Natural killer cell (primary cell): Measurements from ENCODE around the gene ZNF724. TPM values are rescaled to one million over a fixed set of nuclear protein-coding genes. Genes with fewer than 3 reads are reported as not detected.
"Not testable (repeated sequence)": the region's sequence is repeated elsewhere in the genome, so short reads cannot be mapped to it uniquely, and the experiment has no call there.

Source experiments
- ATAC-seq, 3 donors: fragments of 150-1000 bp in 2 of 3; fragments of 200-7000 bp in 1 of 3; cut with Tn5 transposase; 1 replicate in 1 of 3; 2 replicates in 2 of 3; pipeline ENCODE4 v1.10.0; 2021; ENCODE audit warnings: mild to moderate bottlenecking in 2 of 3, moderate library complexity in 2 of 3
- DNase-seq, 2 donors: peaks; one replicate each; pipeline versions ENCODE4 v3.0.0 to v3.0.0-alpha.2; 2013 to 2021; ENCODE audit warnings: mixed read lengths in 1 of 2
- H3K27ac ChIP-seq: one replicate; pipeline ENCODE4 v1.5.1; 2013; ENCODE audit warnings: mild to moderate bottlenecking, low read length
- H3K27me3 ChIP-seq: one replicate; pipeline ENCODE4 v1.6.1; 2013; ENCODE audit warnings: low read length; ENCODE audit not compliant: control insufficient read depth, insufficient read depth
- H3K36me3 ChIP-seq: one replicate; pipeline ENCODE4 v1.6.1; 2013; ENCODE audit warnings: low read length; ENCODE audit not compliant: control insufficient read depth, insufficient read depth
- H3K4me1 ChIP-seq: one replicate; pipeline ENCODE4 v1.6.1; 2013; ENCODE audit warnings: low read length; ENCODE audit not compliant: control insufficient read depth, insufficient read depth
- H3K4me3 ChIP-seq: one replicate; pipeline ENCODE4 v1.5.1; 2013; ENCODE audit warnings: low read length
- H3K9me3 ChIP-seq: one replicate; pipeline ENCODE4 v1.6.1; 2013; ENCODE audit warnings: low read length; ENCODE audit not compliant: control insufficient read depth, insufficient read depth
- H3K27ac Mint-ChIP-seq, 2 donors: one replicate each; pipeline ENCODE4 v1.8.0; 2022; ENCODE audit warnings: mild to moderate bottlenecking in 2 of 2, mixed read lengths in 2 of 2, moderate library complexity in 1 of 2
- H3K27me3 Mint-ChIP-seq, 2 donors: one replicate each; pipeline ENCODE4 v1.8.0; 2022; ENCODE audit warnings: low read depth in 2 of 2, mixed read lengths in 2 of 2
- H3K36me3 Mint-ChIP-seq: one replicate; pipeline ENCODE4 v1.8.0; 2022; ENCODE audit warnings: mixed read lengths
- H3K4me1 Mint-ChIP-seq, 2 donors: one replicate each; pipeline ENCODE4 v1.8.0; 2022; ENCODE audit warnings: mixed read lengths in 2 of 2
- H3K4me3 Mint-ChIP-seq: one replicate; pipeline ENCODE4 v1.8.0; 2022; ENCODE audit warnings: mild to moderate bottlenecking, moderate library complexity, mixed read lengths
- H3K9me3 Mint-ChIP-seq, 2 donors: one replicate each; pipeline ENCODE4 v1.8.0; 2022; ENCODE audit warnings: mixed read lengths in 2 of 2
- WGBS: methylation state at CpG from one replicate; pipeline ENCODE4 v1.1.7; 2013; ENCODE audit warnings: missing lambda C conversion rate; ENCODE audit not compliant: insufficient coverage; 5-methylcytosine and 5-hydroxymethylcytosine counted together
- intact Hi-C: fragments of 100-400 bp; cut with micrococcal nuclease; formaldehyde crosslinking; loops from one replicate; pipeline ENCODE4 v1.14.2; 2022
- total RNA-seq, 4 donors: library from RNA; stranded (reverse); fragments of 120-200 nt in 1 of 4; gene quantifications; one replicate each; pipeline versions ENCODE4 v1.2.3 to v1.2.4, GENCODE V29; 2013 to 2022
- TF ChIP-seq, protein P1 (sequence below): fragments of 200-600 bp; IDR thresholded peaks from one replicate; pipeline ENCODE4 v1.8.0; 2022; ENCODE audit warnings: antibody characterized with exemption

Gene ZNF724
- total RNA-seq, 3 donors from 2014 or later (not counting 1 experiment from before 2014, with no cell fraction given), result 4.5 to 5.8 (median 4.9) TPM

DNA sequence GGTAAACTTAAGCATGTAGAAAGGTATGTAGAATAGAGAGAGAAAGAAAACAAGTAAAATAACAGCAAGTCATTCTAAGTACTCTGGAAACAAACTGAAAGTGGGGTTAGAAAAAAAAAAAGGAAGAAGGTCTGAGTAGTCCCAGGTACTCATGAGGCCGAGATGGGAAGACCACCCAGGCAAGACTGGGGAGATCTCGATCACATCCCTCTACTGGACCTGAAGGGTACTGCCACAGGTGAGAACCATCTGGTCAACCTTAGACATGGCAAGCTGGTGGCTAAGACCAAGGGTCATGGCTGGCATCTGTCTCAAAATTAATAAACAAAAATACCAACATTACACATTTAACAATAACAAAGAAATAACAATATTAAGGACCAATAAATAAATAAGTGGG, 36.3 kb upstream of the ZNF724 start:
- no peaks in the 10 kb centered on the region for H3K36me3 ChIP-seq
- WGBS, result 69% methylated on average over 2 of the region's 2 CpGs
- peak in 1 of 2 donors; percentile 49 for DNase-seq
- H3K27me3 ChIP-seq, result no peaks in the 10 kb centered on the region
- H3K4me3 ChIP-seq, result no peak overlapping the region
- H3K9me3 ChIP-seq, result no peaks in the 10 kb centered on the region
- Mint-ChIP-seq H3K9me3 (peaks cover 5 to 10% of the 10 kb centered on the region in 2 donors), H3K27ac (no peak overlapping the region), H3K4me1 (peaks cover 4 to 7% of the 10 kb centered on the region in 2 donors), H3K4me3 (no peak overlapping the region), H3K36me3 (no peaks in the 10 kb centered on the region), H3K27me3 (peaks cover 8 to 11% of the 10 kb centered on the region in 2 donors)
- intact Hi-C loops, result no loop called here
- TF ChIP-seq, protein P1, sequence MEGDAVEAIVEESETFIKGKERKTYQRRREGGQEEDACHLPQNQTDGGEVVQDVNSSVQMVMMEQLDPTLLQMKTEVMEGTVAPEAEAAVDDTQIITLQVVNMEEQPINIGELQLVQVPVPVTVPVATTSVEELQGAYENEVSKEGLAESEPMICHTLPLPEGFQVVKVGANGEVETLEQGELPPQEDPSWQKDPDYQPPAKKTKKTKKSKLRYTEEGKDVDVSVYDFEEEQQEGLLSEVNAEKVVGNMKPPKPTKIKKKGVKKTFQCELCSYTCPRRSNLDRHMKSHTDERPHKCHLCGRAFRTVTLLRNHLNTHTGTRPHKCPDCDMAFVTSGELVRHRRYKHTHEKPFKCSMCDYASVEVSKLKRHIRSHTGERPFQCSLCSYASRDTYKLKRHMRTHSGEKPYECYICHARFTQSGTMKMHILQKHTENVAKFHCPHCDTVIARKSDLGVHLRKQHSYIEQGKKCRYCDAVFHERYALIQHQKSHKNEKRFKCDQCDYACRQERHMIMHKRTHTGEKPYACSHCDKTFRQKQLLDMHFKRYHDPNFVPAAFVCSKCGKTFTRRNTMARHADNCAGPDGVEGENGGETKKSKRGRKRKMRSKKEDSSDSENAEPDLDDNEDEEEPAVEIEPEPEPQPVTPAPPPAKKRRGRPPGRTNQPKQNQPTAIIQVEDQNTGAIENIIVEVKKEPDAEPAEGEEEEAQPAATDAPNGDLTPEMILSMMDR, result no peak
- no peak overlapping the region for H3K27ac ChIP-seq
- H3K4me1 ChIP-seq, result no peaks in the 10 kb centered on the region
- ATAC-seq, result peak in 2 of 3 donors; percentile 39 to 56

DNA sequence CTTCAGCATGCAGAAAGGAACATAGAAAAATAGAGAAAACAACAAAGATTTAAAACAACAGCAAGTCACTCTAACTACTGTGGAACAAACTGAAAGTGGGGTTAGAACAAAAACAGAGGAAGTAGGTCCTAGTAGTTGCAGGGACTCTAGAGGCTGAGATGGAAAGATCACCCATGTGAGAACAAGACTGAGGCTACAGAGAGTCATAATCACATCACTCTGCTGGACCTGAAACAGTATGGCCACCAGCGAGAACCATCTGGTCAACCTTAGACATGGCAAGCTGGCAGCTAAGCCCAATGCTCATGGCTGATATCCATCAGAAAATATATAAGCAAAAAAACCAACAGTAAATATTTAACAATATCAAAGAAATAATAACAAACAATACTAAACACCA, 35.8 kb upstream of the ZNF724 start:
- H3K27me3 ChIP-seq, result no peaks in the 10 kb centered on the region

DNA sequence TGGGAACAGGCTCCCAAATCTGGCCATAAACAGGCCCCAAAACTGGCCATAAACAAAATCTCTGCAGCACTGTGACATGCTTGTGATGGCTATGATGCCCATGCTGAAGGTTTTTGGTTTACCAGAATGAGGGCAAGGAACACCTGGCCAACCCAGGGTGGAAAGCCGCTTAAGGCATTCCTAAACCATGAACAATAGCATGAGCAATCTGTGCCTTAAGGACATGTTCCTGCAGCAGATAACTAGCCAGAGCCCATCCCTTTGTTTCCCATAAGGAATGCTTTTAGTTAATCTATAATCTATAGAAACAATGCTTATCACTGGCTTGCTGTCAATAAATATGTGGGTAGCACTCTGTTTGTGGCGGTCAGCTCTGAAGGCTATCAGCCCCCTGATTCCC, 35.1 kb upstream of the ZNF724 start:
- H3K9me3 ChIP-seq, H3K4me1 Mint-ChIP-seq, H3K4me3 ChIP-seq, H3K36me3 Mint-ChIP-seq, ATAC-seq, H3K27ac ChIP-seq, H3K27me3 ChIP-seq, H3K4me1 ChIP-seq, intact Hi-C loops, H3K4me3 Mint-ChIP-seq, H3K36me3 ChIP-seq, H3K9me3 Mint-ChIP-seq, DNase-seq, H3K27ac Mint-ChIP-seq: not testable (repeated sequence)
- 84% methylated on average over 2 of the region's 2 CpGs for WGBS
- peaks cover 8 to 11% of the 10 kb centered on the region in 2 donors for H3K27me3 Mint-ChIP-seq

More for the DNA sequence above, 35.8 kb upstream of the ZNF724 start:
- Histone ChIP-seq H3K4me1 (no peaks in the 10 kb centered on the region), H3K4me3 (no peak overlapping the region), H3K9me3 (no peaks in the 10 kb centered on the region), H3K27ac (no peak overlapping the region), H3K36me3 (no peaks in the 10 kb centered on the region)
- peaks cover 5 to 10% of the 10 kb centered on the region in 2 donors for H3K9me3 Mint-ChIP-seq
- no peak overlapping the region for H3K4me3 Mint-ChIP-seq
- no peak for ATAC-seq
- no peak overlapping the region for H3K27ac Mint-ChIP-seq
- intact Hi-C loops, result no loop called here
- DNase-seq, result no peak
- TF ChIP-seq, protein P1, result no peak
- peaks cover 4 to 7% of the 10 kb centered on the region in 2 donors for H3K4me1 Mint-ChIP-seq
- 87% methylated on average over 1 of the region's 1 CpG for WGBS
- H3K27me3 Mint-ChIP-seq, result peaks cover 8 to 11% of the 10 kb centered on the region in 2 donors
- no peaks in the 10 kb centered on the region for H3K36me3 Mint-ChIP-seq

- Mint-ChIP-seq H3K27me3 (peaks cover 8 to 11% of the 10 kb centered on the region in 2 donors), H3K27ac (no peak overlapping the region), H3K4me1 (peaks cover 4 to 7% of the 10 kb centered on the region in 2 donors), H3K9me3 (peaks cover 5 to 10% of the 10 kb centered on the region in 2 donors), H3K36me3 (no peaks in the 10 kb centered on the region), H3K4me3 (peak overlapping the region; percentile 21)
- intact Hi-C loops, result no loop called here
- H3K27ac ChIP-seq, result no peak overlapping the region
- TF ChIP-seq, protein P1, result peak; percentile 66
- 24% methylated on average over 6 of the region's 6 CpGs for WGBS
- no peaks in the 10 kb centered on the region for H3K9me3 ChIP-seq
- H3K27me3 ChIP-seq, result no peaks in the 10 kb centered on the region
- H3K4me1 ChIP-seq, result no peaks in the 10 kb centered on the region
- DNase-seq (peak; percentile 48 to 85), ATAC-seq (peak; percentile 81 to 99 (median 97))
- no peaks in the 10 kb centered on the region for H3K36me3 ChIP-seq
- H3K4me3 ChIP-seq, result no peak overlapping the region
Measured at GRCh38 chr19:23283925-23284324, 33.7 kb upstream of the ZNF724 start.
